SIG-M5 treated with dmso at 0.1 percent for 504 hours (cell line): ENCODE results near the gene FAM120B.
"Not testable (repeated sequence)": the region's sequence is repeated elsewhere in the genome, so short reads cannot be mapped to it uniquely, and the experiment has no call there.

Experiments used
- DNase-seq: peaks from one replicate; lab custom pipeline; 2025; ENCODE audit not compliant: unreplicated experiment; lab: John Stamatoyannopoulos, UW

FAM120B gene

DNA sequence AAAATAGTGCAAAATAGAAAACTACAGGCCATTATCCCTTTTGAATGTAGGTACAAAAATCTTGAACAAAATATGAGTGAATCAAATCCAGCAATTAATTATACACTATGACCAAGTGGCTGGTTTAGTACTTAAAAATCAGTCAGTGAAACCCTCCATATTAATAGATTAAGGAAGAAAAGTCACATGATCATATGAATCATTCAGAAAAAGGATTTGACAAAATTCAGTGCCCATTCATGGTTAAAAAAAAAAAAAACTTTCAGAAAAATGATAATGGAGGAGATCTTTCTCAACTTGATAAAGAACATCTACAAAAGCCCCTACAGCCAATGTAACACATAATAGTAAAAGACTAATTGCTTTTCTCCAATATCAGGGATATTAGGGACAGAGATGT is 75.0 kb downstream of the FAM120B start:
- no peak for DNase-seq

- DNase-seq, result no peak
Measured at GRCh38 chr6:170383466-170384035, 77.0 kb downstream of the FAM120B start.

DNA sequence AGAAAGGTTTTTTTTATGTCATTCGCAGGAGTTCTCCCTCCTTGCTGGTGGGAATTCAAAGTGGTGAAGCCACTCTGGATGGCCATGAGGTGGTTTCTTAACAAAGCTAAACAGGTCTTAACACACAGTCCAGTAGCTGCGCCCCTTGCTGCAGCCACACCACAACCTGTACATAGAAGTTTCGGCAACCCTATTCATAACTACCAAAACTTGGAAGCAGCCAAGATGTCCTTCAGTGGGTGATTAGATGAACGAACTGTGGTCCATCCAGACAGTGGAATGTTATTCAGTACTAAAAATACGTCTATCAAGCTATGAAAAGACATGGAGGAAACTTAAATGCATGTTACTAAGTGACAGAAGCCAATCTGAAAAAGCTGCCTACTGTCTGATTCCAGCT is 78.9 kb downstream of the FAM120B start:
- no peak for DNase-seq

DNA sequence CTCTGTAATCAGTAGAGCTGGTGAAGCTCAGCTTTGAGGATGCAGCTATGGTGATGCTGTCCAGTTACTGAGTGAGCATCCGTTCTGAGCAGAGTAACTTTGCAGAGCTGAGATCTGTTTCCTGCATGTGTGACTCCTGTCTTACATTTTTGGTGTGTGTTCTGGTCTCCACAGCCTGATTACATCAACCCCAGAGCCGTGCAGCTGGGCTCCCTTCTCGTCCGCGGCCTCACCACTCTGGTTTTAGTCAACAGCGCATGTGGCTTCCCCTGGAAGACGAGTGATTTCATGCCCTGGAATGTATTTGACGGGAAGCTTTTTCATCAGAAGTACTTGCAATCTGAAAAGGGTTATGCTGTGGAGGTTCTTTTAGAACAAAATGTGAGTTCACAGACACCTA is 81.6 kb downstream of the FAM120B start:
- DNase-seq, result no peak

GRCh38 chr6:170393033-170393432 is 86.5 kb downstream of the FAM120B start:
- DNase-seq, result no peak

- no peak for DNase-seq
Measured at GRCh38 chr6:170393807-170394399, 87.3 kb downstream of the FAM120B start.

DNA sequence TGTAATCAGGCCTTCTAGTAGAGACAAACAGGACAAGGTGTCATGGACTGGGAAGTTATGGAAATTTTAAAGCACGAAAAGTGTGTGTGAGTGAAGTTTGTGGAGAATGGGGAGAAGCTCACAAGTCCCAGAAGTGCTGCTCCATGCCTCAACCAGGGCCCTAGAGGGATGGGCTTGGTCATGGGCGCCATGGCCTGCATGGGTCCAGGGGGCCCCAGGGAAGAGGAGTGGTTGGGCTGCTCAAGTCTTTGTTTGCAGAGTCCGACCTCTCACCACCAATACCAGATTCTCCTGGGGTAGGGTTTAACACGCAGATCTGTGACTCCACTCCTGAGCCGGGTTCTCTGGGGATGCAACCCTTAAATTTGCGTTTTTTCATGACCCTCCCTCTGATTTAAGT is 88.4 kb downstream of the FAM120B start:
- no peak for DNase-seq

GRCh38 chr6:170398743-170399369 is 92.3 kb downstream of the FAM120B start:
- DNase-seq, result not testable (repeated sequence)

GRCh38 chr6:170399955-170400558 is 93.5 kb downstream of the FAM120B start:
- not testable (repeated sequence) for DNase-seq

DNA sequence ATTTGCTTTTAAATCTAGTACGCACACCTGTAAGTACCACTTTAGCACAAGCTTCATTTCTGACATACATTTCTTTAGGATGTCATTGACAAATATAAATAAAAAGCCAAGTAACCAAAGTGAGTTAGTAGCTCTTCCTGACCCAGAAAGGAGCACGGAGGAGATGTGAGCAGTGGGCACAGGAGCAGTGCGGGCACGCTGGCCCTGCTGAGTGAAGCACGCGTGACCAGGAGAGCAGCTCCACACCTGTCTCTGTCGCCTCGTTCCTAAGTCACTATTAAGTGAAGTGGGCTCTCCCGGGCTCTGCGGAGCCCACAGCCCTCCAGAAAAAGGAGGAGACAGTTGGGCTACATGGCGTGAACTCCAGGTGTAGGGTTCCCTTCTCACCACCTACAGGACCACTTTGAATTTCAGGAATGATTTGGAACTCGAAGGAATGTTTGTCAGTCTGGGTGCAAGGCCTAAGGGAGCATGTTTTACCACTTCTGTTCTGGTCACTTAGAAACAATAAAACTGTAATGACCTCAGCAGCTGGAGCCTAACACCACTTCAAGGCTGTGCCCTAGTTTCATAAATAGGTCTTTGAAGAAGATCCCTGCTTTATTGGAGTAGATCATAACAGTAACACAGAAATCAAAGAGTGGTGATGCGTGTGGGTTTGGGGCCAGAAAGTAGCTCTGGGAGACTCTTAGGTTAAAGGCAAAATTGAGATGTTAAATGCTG is 95.9 kb downstream of the FAM120B start:
- no peak for DNase-seq

DNA sequence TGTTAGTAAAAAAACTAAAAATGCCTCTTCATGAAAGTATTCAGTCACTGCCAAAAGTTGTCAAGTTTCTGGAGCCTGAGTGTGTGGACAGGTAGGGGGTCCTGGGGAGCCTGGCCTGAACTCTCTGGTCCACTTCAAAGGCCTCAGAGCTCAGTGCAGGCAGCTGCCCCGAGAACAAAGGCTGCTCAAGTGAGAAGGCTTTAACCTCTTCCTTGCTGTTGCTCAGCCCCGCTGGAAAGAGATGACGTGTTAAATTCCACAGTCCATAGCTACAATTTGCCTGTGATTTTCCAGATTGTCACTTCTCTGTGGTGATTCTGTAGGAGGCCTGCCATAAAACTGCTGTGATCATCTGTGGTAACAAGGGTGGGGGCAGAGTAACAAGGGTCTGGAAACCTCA is 96.9 kb downstream of the FAM120B start:
- no peak for DNase-seq

DNA sequence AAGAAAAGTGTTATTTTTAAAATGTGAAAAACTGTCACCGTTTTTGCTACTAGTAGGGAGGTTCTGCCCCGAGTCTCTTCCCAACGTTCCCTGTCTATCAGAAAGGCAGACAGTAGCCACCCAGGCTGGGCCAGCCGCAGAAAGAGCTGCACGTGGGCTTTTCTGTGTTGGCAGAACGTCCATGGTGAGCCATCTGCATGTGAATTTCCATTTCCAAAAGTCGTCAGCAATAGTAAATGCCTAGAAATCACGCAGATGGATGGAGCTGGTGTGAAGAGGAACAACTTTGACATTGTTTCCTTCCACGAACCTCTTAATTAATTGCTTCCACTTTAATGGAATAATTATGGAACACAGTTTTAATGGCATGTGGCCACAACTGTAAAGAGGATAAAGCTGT is 97.5 kb downstream of the FAM120B start:
- no peak for DNase-seq

GRCh38 chr6:170404697-170405096 is 98.1 kb downstream of the FAM120B start:
- no peak for DNase-seq

DNA sequence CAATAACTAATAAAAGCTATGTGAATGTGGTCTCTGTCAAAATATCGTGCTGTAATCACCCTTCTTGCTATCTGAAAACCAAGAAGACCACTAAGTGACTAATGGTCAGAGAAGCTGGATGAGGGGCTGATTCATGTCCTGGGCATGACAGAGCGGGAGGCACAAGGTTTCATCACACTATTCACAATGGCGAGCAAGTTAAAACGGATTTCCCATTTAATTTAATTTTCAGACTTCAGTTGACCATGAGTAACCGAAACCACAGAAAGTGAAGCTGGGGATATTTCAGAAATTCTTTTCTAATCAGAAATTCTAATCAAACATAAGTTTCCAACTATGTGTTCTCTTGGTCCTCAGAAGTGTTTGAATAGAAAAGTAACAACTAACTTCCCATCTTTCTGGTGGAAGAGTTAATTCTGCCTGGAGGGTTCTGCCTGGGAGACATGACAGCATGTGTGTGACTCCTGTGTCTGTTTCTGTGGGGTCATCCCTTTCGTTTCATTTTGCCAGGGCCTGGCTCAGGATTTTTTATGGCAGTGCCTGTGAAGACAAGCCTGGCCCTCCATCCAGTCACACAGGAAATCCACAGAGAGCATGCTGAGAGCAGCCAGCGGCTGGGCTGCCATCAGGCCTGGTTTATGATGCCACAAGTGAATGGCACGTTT is 98.9 kb downstream of the FAM120B start:
- no peak for DNase-seq

DNA sequence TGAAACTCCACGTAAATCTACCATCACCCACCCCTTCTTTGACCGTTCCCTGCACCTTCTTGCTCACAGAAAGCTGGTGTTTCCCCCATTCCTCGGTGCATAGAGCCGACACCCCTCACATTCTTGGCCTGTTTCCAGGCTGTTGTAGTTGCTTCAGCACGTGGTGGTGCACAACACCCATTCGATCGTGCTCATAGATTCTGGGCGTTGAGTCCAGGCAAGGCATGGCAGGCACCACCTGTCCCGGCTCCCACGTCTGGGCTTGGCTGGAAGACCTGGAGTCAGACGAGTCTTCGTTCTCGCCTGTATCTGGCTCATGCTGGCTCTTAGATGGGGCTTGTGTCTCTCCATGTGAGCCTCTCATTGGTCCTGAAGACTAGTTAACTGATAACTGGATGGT is 100.6 kb downstream of the FAM120B start:
- DNase-seq, result no peak

DNA sequence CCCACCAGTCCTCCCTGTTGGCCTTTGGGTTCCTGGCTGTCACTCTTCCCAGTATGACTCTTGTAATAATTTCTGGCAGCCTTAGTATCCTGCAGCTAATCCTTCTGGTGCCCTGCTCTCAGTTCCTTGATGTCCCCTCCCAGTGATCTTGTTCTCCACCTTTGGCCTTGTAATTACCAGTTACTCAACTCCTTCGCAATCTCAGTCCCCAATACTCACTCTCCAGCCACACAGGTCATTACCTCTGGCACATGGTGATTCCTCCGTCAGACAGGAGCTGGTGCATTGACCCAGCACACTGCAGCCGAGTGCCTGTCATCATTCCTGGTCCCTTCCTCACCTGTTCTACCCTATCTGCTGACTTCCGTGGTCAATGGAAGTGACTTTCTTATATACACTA is 101.4 kb downstream of the FAM120B start:
- DNase-seq, result no peak

DNA sequence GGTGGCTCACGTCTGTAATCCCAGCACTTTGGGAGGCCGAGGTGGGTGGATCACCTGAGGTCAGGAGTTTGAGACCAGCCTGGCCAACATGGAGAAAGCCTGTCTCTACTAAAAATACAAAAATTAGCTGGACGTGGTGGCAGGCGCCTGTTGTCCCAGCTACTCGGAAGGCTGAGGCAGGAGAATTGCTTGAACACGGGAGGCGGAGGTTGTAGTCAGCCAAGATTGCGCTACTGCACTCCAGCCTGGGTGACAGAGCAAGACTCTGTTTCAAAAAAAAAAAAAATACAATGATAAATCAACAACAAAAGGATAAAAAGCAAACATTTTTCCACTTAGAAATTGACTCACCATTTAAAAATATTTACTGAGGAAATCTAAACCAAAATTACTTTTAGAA is 103.2 kb downstream of the FAM120B start:
- DNase-seq, result not testable (repeated sequence)

DNA sequence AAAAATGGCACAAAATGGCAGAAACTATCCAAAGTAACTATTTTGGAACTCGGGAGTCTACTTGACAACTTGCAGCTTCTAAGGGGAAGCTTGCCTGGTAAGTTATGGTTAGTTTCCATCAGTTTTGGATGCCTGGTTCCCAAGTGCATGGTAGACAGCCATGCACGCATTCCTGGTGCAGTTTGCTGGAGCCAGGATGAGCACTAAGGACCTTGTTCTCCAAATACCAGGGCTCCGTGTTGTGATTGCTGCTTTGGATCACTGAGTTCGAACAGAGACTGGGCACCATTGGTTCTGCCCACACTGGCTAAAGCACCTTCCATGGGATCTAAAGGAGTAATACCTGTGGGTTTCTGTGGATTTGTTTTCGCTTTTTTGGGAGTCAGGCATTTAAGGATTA is 103.7 kb downstream of the FAM120B start:
- no peak for DNase-seq

DNA sequence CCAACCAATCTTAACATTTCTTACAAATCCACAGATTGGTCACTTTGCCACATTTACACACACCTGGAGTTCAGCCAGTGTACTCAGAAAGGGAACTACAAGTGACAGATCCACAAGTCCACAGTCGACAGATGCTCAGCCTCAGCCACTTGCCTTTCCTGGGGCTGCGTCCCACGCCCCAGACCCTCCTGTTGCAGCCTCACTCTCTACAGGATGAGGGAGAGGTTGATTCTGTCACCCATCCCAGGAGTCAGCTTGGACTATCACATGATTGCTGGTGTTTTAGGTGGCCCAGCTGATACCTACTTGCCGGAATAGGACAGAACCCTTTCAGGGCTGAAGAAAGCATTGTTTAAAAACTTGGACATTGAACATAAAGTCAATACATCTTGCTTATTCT is 108.8 kb downstream of the FAM120B start:
- no peak for DNase-seq

- DNase-seq, result no peak
Measured at GRCh38 chr6:170416303-170416702, 109.7 kb downstream of the FAM120B start.

GRCh38 chr6:170416959-170417606 is 110.5 kb downstream of the FAM120B start:
- DNase-seq, result no peak
